Amniotic stem cell (primary cell): Measurements from ENCODE around the gene VAV2.
"Not testable (repeated sequence)": the region's sequence is repeated elsewhere in the genome, so short reads cannot be mapped to it uniquely, and the experiment has no call there.

Source experiments
- DNase-seq: peaks from one replicate; lab custom pipeline; 2025; lab: John Stamatoyannopoulos, UW

Gene VAV2

DNA sequence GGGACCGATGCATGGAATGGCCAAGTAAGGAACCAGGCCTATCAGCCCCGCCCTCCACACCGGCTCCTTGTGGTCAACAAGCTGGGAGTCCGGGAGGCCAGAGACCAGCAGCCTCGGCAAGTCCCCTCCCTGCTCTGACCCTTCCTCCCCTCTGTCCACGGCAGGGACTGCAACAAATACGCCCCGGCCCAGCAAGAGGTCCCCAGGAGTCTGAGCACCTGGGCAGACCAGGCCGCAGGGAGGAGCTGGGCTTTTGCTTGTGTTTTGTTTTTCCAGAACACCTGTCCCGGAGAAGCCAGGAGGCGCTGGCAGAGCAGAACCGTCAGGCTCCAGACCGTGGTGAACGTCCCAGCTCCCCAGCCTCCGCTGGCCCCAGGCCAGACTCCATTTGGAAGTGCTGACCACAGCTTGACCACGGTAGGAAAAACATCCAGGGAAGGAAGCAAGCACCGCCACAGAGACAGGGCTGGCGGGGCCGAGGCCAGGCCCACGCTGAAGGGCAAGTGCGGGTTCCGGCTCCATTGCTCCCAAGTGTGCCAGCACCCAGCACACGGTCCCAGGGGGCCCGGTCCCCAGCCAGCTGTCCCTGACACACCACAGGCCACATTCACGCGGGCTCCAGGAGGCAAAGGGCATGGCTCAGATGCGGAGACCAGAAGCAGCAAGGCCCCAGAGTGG is 56.7 kb downstream of the VAV2 start:
- no peak for DNase-seq

DNA sequence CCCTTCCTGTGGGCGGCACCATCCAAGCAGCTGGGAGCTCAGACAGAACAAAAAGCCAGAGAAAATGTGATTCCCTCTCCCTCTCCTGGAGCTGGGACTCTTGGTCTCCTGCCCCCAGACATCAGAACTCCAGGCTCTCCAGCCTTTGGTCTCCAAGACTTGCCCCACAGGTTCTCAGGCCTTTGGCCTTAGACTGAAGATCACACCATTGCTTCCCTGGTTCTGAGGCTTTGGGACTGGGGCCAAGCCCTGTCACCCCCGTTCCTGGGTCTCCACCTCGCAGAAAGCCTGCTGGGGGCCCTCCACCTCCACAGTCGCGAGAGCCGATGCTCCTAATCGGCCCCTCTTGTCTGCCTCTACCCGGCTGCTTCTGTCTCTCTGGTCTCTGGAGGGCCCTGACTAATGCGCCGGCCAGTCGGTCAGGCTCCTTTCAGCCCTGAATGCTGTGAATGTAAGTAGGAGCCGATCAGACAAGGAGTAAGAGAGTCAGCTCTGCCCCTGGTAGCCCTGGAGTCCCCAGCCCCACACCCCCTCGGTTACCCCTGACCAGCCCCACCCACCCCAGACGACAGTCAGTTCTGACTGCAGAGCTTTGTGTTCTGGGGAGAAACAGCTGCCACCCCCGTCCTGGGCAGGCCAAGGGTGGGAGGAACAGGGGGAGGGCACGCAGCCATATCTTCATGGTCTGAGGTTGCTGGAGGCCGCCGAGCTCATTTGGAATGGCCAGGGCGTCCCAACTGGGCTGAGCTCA is 57.5 kb downstream of the VAV2 start:
- no peak for DNase-seq

- no peak for DNase-seq
Measured at GRCh38 chr9:133933426-133934026, 58.6 kb downstream of the VAV2 start.

- DNase-seq: no peak
Measured at GRCh38 chr9:133932633-133933032, 59.5 kb downstream of the VAV2 start.

GRCh38 chr9:133932181-133932580 is 59.9 kb downstream of the VAV2 start:
- DNase-seq: no peak

DNA sequence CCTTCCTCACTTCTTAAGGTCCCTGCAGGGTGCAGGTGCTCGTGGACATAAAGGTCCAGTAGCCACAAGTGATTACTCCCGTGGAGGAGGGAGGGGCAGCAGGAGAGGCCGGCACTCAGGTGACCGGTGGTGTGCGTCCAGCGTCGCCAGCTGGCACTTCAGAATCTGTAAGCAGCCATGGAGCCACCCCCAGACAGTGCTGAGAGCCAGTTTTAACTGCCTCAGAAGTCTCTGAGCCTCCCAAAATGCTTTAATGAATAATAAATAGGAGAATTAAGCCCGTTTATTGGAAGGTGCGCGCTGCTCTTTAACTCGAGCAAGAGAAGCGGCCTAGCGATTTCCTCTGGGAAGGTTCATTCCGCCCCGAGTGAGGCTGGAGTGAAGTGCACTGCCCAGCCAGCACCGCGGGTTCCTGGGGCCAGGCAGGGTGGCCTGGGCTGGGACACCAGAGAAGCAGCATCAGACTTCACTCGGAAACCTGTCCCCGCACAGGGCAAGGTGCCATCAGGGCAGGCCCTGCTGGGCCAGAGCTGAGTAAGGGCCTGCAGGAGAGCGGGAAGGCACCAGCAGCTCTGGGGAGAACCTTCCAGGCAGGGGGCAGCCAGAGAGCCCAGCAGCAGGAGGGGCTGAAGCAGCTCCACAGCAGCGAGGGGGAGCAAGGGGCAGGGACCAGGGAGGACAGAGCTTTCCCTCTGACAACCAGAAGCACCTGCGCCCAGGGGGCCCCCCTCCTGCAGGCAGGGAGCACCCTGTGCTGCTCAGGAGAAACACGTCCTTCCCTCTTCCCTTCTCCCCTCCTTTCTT is 61.2 kb downstream of the VAV2 start:
- no peak for DNase-seq

DNA sequence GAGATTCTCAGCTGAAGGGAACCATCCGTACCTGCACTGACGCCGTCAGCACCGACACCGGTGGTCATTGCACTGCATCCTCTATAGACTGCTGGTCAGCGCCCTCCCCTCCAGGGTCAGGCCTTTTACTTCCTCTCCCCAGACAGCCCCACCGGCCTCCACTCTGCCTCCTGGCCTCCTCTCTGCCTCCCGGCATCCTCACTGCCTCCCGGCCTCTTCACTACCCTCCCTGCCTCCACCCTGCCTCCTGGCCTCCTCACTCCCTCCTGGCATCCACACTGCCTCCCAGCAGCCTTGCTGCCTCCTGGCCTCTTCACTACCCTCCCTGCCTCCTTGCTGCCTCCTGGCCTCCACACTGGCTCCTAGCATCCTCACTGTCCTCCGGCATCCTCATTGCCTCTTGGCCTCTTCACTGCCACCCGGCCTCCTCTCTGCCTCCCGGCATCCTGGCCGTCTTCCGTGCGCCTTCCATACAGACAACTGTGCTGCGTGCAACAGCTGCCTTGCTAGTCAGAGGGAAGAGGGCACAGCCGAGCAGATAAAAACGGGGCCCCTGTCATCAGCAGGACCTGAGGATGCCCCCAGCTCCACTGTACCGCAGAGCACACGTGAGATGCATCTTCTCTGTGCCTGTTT is 62.0 kb downstream of the VAV2 start:
- no peak for DNase-seq

- DNase-seq: no peak
Measured at GRCh38 chr9:133929599-133929998, 62.5 kb downstream of the VAV2 start.

- DNase-seq: no peak
Measured at GRCh38 chr9:133928248-133928764, 63.8 kb downstream of the VAV2 start.

GRCh38 chr9:133927041-133927440 is 65.1 kb downstream of the VAV2 start:
- DNase-seq: no peak

GRCh38 chr9:133926165-133926856 is 65.8 kb downstream of the VAV2 start:
- DNase-seq: no peak

DNA sequence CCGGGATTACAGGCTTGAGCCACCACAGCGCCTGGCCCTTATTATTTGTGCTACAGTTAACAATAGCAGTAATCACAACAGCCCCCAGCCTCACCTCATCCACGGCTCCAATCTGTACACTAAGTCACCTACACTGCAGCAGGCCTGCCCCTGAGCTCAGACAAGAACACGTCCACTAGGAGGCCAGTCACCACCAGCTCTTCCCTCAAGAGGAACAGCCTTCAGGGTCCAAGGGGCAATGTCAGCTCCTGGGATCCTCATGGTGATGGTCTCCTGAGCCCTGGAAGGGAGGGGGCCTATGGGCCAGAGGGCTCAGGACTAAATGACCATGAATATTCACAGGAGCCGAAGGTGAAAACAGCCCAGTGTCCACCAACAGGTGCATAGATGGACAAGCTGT is 67.7 kb downstream of the VAV2 start:
- DNase-seq: no peak

GRCh38 chr9:133923608-133924007 is 68.5 kb downstream of the VAV2 start:
- not testable (repeated sequence) for DNase-seq

DNA sequence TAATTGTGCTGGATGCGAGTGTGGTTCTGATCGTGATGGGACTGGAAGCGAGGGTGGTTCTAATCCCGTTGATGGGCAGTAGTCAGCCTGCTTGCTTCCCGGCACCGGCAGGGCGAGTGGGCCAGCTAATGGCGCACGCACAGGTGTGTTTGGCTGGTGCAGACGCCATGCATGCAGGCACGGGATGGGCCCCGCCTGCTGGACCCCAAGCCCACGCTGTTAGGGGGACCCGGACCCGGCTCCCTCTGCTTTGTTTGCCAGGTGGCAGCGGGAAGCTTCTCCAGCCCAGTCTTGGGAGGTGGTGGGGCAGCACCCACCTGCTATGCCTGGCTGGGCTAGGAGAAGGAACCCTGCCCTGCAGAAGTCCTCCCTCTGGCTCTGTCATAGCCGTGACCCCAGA is 70.3 kb downstream of the VAV2 start:
- DNase-seq: no peak

GRCh38 chr9:133920471-133920870 is 71.7 kb downstream of the VAV2 start:
- DNase-seq: no peak

DNA sequence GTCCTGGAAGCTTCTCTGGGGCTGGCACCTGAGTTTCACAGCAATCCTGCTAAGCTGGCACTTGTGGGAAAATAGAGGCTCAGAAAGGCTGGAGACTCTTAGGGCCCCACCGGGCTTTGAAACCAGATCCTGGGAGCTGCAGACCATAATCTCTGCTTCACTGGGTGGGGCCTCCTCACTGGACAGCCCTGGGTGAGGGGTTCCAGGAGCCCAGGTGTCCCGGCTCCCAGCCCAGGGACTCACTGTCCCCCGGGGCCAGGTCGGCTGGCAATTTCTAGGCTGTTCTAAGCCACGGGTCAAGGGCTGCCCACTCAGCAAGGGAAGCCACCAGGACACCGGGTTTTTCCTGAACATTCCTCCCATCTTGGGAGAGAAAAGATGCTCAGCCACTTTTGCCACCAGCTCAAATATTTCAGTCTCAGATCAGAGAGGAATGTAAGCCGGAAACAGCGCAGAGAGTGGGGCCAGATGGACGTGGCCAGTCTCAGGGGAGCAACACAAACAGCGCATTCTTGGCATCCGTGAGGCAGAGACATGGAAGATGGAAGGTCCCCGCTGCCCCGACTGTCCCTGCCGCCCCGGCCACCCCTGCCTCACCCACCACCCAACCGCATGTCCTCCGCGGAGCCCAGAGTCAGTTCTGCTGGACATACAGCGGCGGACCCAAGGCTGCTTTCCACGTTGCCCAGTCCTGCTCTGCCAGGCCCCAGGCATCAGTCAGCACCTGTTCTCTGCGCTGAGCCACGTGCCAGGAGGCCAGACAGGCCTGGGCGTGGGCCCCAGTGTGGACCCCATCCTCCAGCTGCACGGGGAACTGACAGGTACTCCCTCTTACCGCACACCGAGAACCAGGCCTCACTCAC is 72.6 kb downstream of the VAV2 start:
- no peak for DNase-seq

GRCh38 chr9:133918111-133918813 is 73.9 kb downstream of the VAV2 start:
- no peak for DNase-seq

- no peak for DNase-seq
Measured at GRCh38 chr9:133917375-133917774, 74.7 kb downstream of the VAV2 start.

GRCh38 chr9:133916159-133916541 is 76.0 kb downstream of the VAV2 start:
- no peak for DNase-seq
